Right lobe of liver (tissue), 4 donors: ENCODE results near the gene PRKACA.

Experiments used
- CTCF ChIP-seq, 4 donors: fragments of 200-600 bp in 3 of 4; fragments of 450-650 bp in 1 of 4; IDR thresholded peaks; one replicate each; pipeline versions ENCODE4 v1.5.1 to v1.8.0; 2016 to 2022; ENCODE audit warnings: antibody characterized with exemption in 4 of 4, mild to moderate bottlenecking in 2 of 4
- POLR2A ChIP-seq: fragments of 450-650 bp; IDR thresholded peaks from one replicate; pipeline ENCODE4 v1.6.1; 2017; ENCODE audit warnings: antibody characterized with exemption, mild to moderate bottlenecking
- donor health status: DM: no; HTN: no; CAD: no.
- donor health status: DM: no; HTN: no; CAD: no.
- donor health status: DM: no; HTN: yes; CAD: no.

GRCh38 chr19:14103310-14103709 lies 14.3 kb downstream of the PRKACA start:
- TF ChIP-seq CTCF (IDR thresholded peaks at IDR 0.05) (no peak), POLR2A (no peak)
